Vagina (tissue), 2 donors: Measurements from ENCODE around the gene ZYG11A. TPM values are rescaled to one million over a fixed set of nuclear protein-coding genes. Genes with fewer than 3 reads are reported as not detected.

Experiments
- DNase-seq, 2 donors: peaks; one replicate each; pipeline ENCODE4 v3.0.0-alpha.2; 2017; ENCODE audit errors: extremely low spot score in 2 of 2
- H3K27ac ChIP-seq: fragments of 200-600 bp; sonication (generic); one replicate; pipeline ENCODE4 v1.5.1; 2019
- H3K27me3 ChIP-seq: fragments of 200-600 bp; sonication (generic); one replicate; pipeline ENCODE4 v1.5.1; 2019
- H3K36me3 ChIP-seq, 2 donors: fragments of 200-600 bp; sonication (generic); one replicate each; pipeline ENCODE4 v1.5.1; 2017 to 2019
- H3K4me1 ChIP-seq: fragments of 200-600 bp; sonication (generic); one replicate; pipeline ENCODE4 v1.5.1; 2019
- H3K4me3 ChIP-seq, 2 donors: fragments of 200-600 bp; sonication (generic); 1 replicate in 1 of 2; 2 replicates in 1 of 2; pipeline ENCODE4 v1.5.1; 2016 to 2019
- H3K9me3 ChIP-seq: fragments of 200-600 bp; sonication (generic); one replicate; pipeline ENCODE4 v1.5.1; 2019
- CTCF ChIP-seq, 3 experiments: fragments of 450-650 bp in 2 of 3; fragments of 200-600 bp in 1 of 3; sonication (generic) in 1 of 3; IDR thresholded peaks; one replicate each; pipeline ENCODE4 v1.5.1; 2017 to 2019; ENCODE audit warnings: antibody characterized with exemption in 3 of 3, mild to moderate bottlenecking in 2 of 3, moderate library complexity in 2 of 3
- POLR2A ChIP-seq, 2 donors: fragments of 450-650 bp; IDR thresholded peaks; one replicate each; pipeline ENCODE4 v1.6.1; 2017; ENCODE audit warnings: antibody characterized with exemption in 2 of 2, mild to moderate bottlenecking in 2 of 2, moderate library complexity in 2 of 2
- POLR2AphosphoS5 ChIP-seq, 2 donors: sonication (generic); formaldehyde crosslinking; IDR thresholded peaks; one replicate each; pipeline ENCODE4 v1.9.0; 2017; ENCODE audit warnings: antibody characterized with exemption in 2 of 2, mild to moderate bottlenecking in 2 of 2, low read depth in 1 of 2; ENCODE audit not compliant: insufficient read depth in 1 of 2
- intact Hi-C: fragments of 100-400 bp; cut with DNase I; formaldehyde crosslinking; loops from one replicate; pipeline ENCODE4 v1.15.1; 2023
- total RNA-seq: library from RNA; depleted of rRNA; stranded (reverse); fragments of >200 nt; gene quantifications from one replicate; pipeline ENCODE4 v1.2.3, GENCODE V29; 2016

The ZYG11A gene
- total RNA-seq, 1 donor from 2014 or later: 0.74 TPM

DNA sequence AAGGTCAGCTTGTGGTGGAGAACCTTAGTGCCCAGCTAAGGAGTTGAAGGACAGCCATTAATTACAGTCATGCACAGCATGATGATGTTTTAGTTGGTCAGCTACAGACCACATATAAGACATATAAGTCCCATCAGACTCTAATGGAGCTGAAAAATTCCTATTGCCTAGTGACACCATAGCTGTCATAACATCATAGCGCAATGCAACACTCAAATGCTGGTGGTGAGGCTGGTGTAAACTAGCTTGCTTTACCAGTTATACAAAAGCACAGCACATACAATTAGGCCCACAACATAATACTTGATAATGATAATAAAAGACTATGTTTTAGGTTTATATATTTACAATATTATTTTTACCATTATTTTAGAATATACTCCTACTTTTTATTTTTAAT, 75.0 kb downstream of the ZYG11A start:
- H3K36me3 ChIP-seq: no peaks in the 10 kb centered on the region
- no peak overlapping the region for H3K27ac ChIP-seq
- TF ChIP-seq POLR2A (IDR thresholded peaks at IDR 0.05) (no peak), POLR2AphosphoS5 (IDR thresholded peaks at IDR 0.05; ENCODE audit: insufficient read depth in 1 of 2, low read depth in 1 of 2) (no peak), CTCF (IDR thresholded peaks at IDR 0.05) (no peak)
- no peaks in the 10 kb centered on the region for H3K9me3 ChIP-seq
- DNase-seq: no peak
- H3K27me3 ChIP-seq: no peaks in the 10 kb centered on the region
- peaks cover 27% of the 10 kb centered on the region for H3K4me1 ChIP-seq
- intact Hi-C loops: no loop called here
- H3K4me3 ChIP-seq: no peak overlapping the region

- Histone ChIP-seq H3K27me3 (no peaks in the 10 kb centered on the region), H3K9me3 (no peaks in the 10 kb centered on the region), H3K36me3 (no peaks in the 10 kb centered on the region), H3K4me1 (peaks cover 27% of the 10 kb centered on the region), H3K4me3 (no peak overlapping the region), H3K27ac (no peak overlapping the region)
- no peak for DNase-seq
- intact Hi-C loops: no loop called here
- TF ChIP-seq POLR2A (IDR thresholded peaks at IDR 0.05) (no peak), CTCF (IDR thresholded peaks at IDR 0.05) (no peak), POLR2AphosphoS5 (IDR thresholded peaks at IDR 0.05; ENCODE audit: insufficient read depth in 1 of 2, low read depth in 1 of 2) (no peak)
Measured at GRCh38 chr1:52918201-52918600, 75.6 kb downstream of the ZYG11A start.

- Histone ChIP-seq H3K9me3 (no peaks in the 10 kb centered on the region), H3K4me3 (no peak overlapping the region), H3K27me3 (no peaks in the 10 kb centered on the region), H3K27ac (no peak overlapping the region), H3K36me3 (no peaks in the 10 kb centered on the region), H3K4me1 (peaks cover 27% of the 10 kb centered on the region)
- intact Hi-C loops: no loop called here
- TF ChIP-seq POLR2A (IDR thresholded peaks at IDR 0.05) (no peak), POLR2AphosphoS5 (IDR thresholded peaks at IDR 0.05; ENCODE audit: insufficient read depth in 1 of 2, low read depth in 1 of 2) (no peak), CTCF (IDR thresholded peaks at IDR 0.05) (no peak)
- DNase-seq: no peak
Measured at GRCh38 chr1:52919051-52919722, 76.6 kb downstream of the ZYG11A start.

- intact Hi-C loops: loop anchor here (10.0 kb wide), 1 partner anchor 135 kb away; no protein-coding TSS in a partner anchor
- Histone ChIP-seq H3K4me1 (peaks cover 22% of the 10 kb centered on the region), H3K36me3 (no peaks in the 10 kb centered on the region), H3K9me3 (no peaks in the 10 kb centered on the region), H3K27ac (no peak overlapping the region), H3K27me3 (no peaks in the 10 kb centered on the region), H3K4me3 (no peak overlapping the region)
- DNase-seq: no peak
- TF ChIP-seq CTCF (IDR thresholded peaks at IDR 0.05): no peak
- TF ChIP-seq POLR2A (IDR thresholded peaks at IDR 0.05): no peak
- no peak for TF ChIP-seq POLR2AphosphoS5 (IDR thresholded peaks at IDR 0.05; ENCODE audit: insufficient read depth in 1 of 2, low read depth in 1 of 2)
Measured at GRCh38 chr1:52919723-52920483, 77.3 kb downstream of the ZYG11A start.
